ENCODE measurements around the gene SORD. TPM values are rescaled to one million over a fixed set of nuclear protein-coding genes. Genes with fewer than 3 reads are reported as not detected.
"Not testable (repeated sequence)": the region's sequence is repeated elsewhere in the genome, so short reads cannot be mapped to it uniquely, and the experiment has no call there.

SORD gene
- total RNA-seq, 1 experiment from 2014 or later: 44.3 TPM

- not testable (repeated sequence) for DNase-seq (ENCODE audit: low read depth)
These were observed 1.7 kb downstream of the SORD start for GRCh38 chr15:45024649-45025048.

GRCh38 chr15:45025627-45026026 is 2.6 kb downstream of the SORD start:
- not testable (repeated sequence) for DNase-seq (ENCODE audit: low read depth)

- no peak for DNase-seq (ENCODE audit: low read depth)
These were observed 3.7 kb downstream of the SORD start for GRCh38 chr15:45026651-45027190.

DNA sequence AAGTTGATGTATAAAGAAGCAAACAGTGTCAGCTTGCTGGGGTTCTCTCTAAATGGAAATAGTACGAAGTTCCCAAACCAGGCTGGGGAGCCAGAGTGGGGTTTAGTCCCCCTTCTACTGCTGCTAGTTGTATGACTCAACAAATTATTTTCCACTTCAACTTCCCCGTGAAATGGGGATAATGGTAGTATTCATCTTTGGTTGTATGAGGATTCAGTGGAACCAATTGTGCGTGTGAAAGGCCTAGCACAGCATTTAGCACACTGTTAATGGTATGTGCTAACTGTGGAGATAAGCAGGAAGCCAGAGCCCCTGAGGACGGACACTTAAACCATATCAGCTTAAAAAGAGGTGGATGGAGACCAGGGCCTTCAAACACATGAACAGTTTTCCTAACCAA is 4.2 kb downstream of the SORD start:
- DNase-seq (ENCODE audit: low read depth): no peak

GRCh38 chr15:45030743-45031142 is 7.7 kb downstream of the SORD start:
- no peak for DNase-seq (ENCODE audit: low read depth)

- DNase-seq (ENCODE audit: low read depth): not testable (repeated sequence)
These were observed 8.6 kb downstream of the SORD start for GRCh38 chr15:45031522-45032028.

DNA sequence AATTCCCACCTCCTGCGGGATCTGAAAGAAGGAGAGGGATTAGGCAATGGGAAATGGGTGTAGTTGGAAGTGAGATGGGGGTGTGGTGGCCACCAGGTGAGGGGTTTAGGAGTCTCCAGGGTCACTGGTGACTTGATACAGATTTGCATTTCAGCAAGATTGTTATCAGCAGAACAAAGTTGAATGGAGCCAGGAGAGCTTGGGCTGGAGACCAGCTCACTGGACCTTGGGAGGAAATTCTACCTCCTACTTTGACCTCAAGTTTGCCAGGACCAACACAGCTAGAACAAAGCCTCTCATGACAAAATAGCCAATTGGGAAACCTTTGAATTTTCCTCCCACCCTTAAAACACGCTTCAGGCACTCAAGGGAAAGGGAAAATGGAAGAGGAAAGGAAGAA is 9.5 kb downstream of the SORD start:
- not testable (repeated sequence) for DNase-seq (ENCODE audit: low read depth)

DNA sequence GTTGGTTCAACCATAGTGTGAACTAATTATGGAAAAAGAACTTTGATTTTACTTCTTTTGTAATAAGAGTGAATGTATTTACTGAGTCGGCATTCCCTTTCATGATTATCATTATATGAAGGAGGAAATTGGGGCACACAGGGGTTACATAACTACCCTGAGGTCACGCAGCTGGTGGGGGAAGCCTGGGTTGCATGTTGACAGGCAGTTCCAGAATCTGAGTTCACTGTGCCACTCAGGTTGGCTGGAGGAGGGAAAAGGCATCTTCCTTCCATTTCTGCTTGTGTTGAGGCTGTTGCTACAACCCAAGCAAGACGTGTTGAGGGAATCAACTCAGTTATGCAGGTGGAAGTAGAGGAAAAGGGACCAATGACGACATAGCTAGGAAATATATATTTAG is 11.1 kb downstream of the SORD start:
- not testable (repeated sequence) for DNase-seq (ENCODE audit: low read depth)

DNA sequence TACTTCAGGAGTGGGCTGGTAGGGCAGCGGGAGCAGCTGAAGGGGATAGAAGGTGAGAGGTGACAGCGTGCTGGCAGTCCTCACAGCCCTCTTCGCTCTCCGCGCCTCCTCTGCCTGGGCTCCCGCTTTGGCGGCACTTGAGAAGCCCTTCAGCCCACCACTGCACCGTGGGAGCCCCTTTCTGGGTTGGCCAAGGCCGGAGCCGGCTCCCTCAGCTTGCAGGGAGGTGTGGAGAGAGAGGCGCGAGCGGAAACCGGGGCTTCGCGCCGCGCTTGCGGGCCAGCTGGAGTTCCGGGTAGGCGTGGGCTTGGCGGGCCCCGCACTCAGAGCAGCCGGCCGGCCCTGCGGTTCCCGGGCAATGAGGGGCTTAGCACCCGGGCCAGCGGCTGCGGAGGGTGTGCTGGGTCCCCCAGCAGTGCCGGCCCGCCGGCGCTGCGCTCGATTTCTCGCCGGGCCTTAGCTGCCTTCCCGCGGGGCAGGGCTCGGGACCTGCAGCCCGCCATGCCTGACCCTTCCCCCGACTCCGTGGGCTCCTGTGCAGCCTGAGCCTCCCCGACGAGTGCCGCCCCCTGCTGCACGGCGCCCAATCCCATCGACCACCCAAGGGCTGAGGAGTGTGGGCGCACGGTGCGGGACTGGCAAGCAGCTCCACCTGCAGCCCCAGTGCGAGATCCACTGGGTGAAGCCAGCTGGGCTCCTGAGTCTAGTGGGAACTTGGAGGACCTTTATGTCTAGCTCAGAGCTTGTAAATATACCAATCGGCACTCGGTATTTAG is 11.8 kb downstream of the SORD start:
- DNase-seq (ENCODE audit: low read depth): not testable (repeated sequence)

GRCh38 chr15:45036812-45037781 is 14.1 kb downstream of the SORD start:
- DNase-seq (ENCODE audit: low read depth): peak; percentile 85

DNA sequence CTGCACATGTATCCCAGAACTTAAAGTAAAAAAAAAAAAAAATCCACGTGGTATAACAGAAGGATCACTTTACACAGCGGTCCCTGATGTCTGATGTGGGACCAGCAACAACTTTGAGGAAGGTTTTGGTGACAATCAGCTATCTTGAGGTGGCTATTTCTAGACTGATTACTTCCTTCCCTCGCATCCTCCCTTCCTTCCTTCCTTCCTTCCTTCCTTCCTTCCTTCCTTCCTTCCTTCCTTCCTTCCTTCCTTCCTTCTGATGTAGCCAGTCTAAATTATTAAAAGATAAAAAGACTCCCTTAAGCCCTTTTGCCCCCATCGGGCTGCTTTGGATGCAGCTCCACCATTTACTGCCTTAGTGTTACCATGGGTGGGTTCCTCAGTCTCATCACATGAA is 14.9 kb downstream of the SORD start:
- DNase-seq (ENCODE audit: low read depth): no peak

DNA sequence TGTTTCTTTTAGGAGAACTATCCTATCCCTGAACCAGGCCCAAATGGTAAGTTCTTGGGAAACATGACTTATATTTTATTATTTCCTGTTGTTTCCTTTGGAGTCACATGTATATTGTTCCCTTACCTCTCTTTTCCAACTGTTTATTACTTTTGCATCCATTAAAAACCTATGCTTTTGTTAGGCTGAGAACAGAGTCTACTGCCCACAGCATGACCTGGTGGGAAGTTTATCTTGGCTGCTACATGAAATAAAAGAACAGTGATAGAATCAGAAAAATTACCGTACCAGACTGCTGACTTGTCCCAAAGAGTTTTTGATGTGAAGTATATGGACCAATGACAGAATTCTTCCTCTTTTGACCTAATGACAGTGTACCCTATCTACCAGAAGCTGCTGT is 17.4 kb downstream of the SORD start:
- not testable (repeated sequence) for DNase-seq (ENCODE audit: low read depth)

- not testable (repeated sequence) for DNase-seq (ENCODE audit: low read depth)
These were observed 18.5 kb downstream of the SORD start for GRCh38 chr15:45041538-45041937.

GRCh38 chr15:45042859-45043258 is 19.9 kb downstream of the SORD start:
- not testable (repeated sequence) for DNase-seq (ENCODE audit: low read depth)

DNA sequence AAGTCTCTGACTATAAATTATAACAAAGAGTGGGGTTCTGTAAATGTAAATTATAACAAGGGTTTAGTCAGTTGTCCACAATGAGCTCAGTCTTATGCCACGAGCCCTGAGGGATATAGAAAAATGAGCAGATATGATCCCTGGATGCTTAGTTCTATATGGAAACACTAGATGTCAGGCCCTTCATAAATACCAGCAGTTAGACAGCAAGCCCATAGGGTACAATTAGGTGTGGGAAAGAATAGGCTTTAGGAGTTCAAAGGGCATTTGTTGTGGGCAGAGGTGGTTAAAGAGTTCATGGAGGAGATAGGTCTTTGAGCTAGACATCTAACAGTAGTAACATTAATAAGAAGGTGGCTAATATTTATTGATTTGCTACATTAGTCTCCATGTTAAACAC is 21.3 kb downstream of the SORD start:
- not testable (repeated sequence) for DNase-seq (ENCODE audit: low read depth)

- DNase-seq (ENCODE audit: low read depth): not testable (repeated sequence)
These were observed 25.4 kb downstream of the SORD start for GRCh38 chr15:45048449-45048793.

GRCh38 chr15:45048794-45049631 is 26.0 kb downstream of the SORD start:
- no peak for DNase-seq (ENCODE audit: low read depth)

DNA sequence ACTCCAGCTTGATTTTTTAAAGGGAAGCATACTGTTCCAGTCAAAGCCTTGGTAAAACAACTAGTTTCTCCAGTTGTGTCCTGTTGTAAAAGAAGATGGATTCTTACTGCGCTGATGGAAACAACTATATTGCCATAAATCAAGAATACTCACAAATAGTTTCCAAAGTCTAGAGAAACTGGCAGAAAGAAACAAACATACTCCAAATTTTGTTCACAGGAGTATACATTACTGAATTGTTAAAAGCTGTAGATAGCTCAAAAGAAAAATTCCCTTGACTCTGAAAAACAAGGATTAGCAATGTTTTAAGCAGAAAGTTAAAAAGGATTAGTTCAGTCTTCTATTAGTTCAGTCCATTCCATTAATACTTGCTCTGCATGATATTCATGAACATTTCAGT is 27.6 kb downstream of the SORD start:
- DNase-seq (ENCODE audit: low read depth): no peak

GRCh38 chr15:45052676-45053075 is 29.7 kb downstream of the SORD start:
- DNase-seq (ENCODE audit: low read depth): not testable (repeated sequence)

- DNase-seq (ENCODE audit: low read depth): not testable (repeated sequence)
These were observed 36.0 kb downstream of the SORD start for GRCh38 chr15:45058690-45059675.

Measured in LHCN-M2 (cell line).